ENCODE data around the gene FPR3.

DNA sequence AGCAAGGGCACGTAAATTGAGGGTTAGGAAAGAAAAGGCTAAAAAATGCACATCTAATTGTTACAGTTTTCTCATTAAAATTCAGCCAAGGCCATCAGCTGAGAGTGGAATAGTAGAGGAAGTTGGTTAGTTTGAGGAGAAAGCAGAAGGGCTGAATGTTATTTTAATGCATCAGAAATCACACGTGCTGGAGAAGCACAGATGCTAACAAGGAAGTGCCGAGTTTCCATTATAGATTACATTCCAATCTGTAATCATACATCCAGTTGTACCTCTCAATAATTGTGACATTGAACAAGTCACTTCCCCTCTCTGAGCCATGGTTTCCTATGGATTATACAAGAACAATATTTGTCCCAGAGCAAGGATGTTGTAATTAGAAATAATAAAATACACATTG lies 25.1 kb downstream of the FPR3 start:
- TF ChIP-seq POLR2AphosphoS5 (IDR thresholded peaks at IDR 0.05) (no peak), POLR2A (IDR thresholded peaks at IDR 0.05) (no peak)
